Panc1 (cell line): Measurements from ENCODE around the gene CACNA1C. TPM values are rescaled to one million over a fixed set of nuclear protein-coding genes. Genes with fewer than 3 reads are reported as not detected.

Experiments
- ATAC-seq: fragments of 200-7000 bp; cut with Tn5 transposase; 2 replicates; pipeline ENCODE4 v1.9.1; 2020; ENCODE audit warnings: mild to moderate bottlenecking, moderate library complexity
- BruUV-seq: library from RNA; stranded (reverse); fragments of 400-500 nt; replicated peaks from 2 replicates; lab custom pipeline; 2021; lab: Mats Ljungman, UMichigan
- CTCF ChIA-PET: fragments of 300-600 bp; sonication (Branson Sonifier 250); formaldehyde crosslinking; loops from one replicate; lab custom pipeline; 2022; ENCODE audit warnings: antibody characterized with exemption; lab: Charles Lee
- POLR2A ChIA-PET: fragments of 300-600 bp; sonication (Branson Sonifier 250); formaldehyde crosslinking; loops from one replicate; lab custom pipeline; 2022; ENCODE audit warnings: antibody characterized with exemption; lab: Charles Lee
- DNase-seq: peaks from one replicate; pipeline ENCODE4 v3.0.0-alpha.2; 2010; ENCODE audit warnings: low read depth, low spot score
- H3K27ac ChIP-seq: 2 replicates; pipeline ENCODE4 v1.5.1; 2011; ENCODE audit warnings: mild to moderate bottlenecking, low read length, inconsistent platforms
- H3K27me3 ChIP-seq: fragments of 200-500 bp; sonication (Bioruptor generic); 2 replicates; pipeline ENCODE4 v1.6.0; 2014; ENCODE audit warnings: low read length, inconsistent platforms; ENCODE audit not compliant: control insufficient read depth, insufficient read depth
- H3K36me3 ChIP-seq: fragments of 200-500 bp; sonication (Bioruptor generic); 2 replicates; pipeline ENCODE4 v1.5.1; 2014; ENCODE audit warnings: inconsistent platforms, mild to moderate bottlenecking, low read length, moderate library complexity; ENCODE audit not compliant: control insufficient read depth, insufficient read depth
- H3K4me1 ChIP-seq: 2 replicates; pipeline ENCODE4 v1.5.1; 2011; ENCODE audit warnings: inconsistent platforms, mild to moderate bottlenecking, low read length, moderate library complexity; ENCODE audit not compliant: control insufficient read depth, insufficient read depth
- H3K4me3 ChIP-seq, 2 experiments: 2 replicates each; pipeline ENCODE4 v1.5.1; 2011 to 2012; ENCODE audit warnings: low read depth in 2 of 2, low read length in 2 of 2, mild to moderate bottlenecking in 2 of 2, inconsistent platforms in 1 of 2, moderate library complexity in 1 of 2
- H3K9me3 ChIP-seq: fragments of 200-500 bp; sonication (Bioruptor generic); 2 replicates; pipeline ENCODE4 v1.5.1; 2014; ENCODE audit warnings: low read depth, mild to moderate bottlenecking, inconsistent platforms, low read length, moderate library complexity; ENCODE audit not compliant: control insufficient read depth, insufficient read depth
- CTCF ChIP-seq: fragments of 450-650 bp; IDR thresholded peaks from 2 replicates; pipeline ENCODE4 v1.5.1; 2017; ENCODE audit warnings: mild to moderate bottlenecking
- POLR2AphosphoS5 ChIP-seq: IDR thresholded peaks from 2 replicates; pipeline ENCODE4 v1.6.1; 2012; ENCODE audit warnings: mild to moderate bottlenecking, low read depth, low read length, moderate library complexity
- REST ChIP-seq, 2 experiments: IDR thresholded peaks; 2 replicates each; pipeline ENCODE4 v1.6.1; 2011 to 2012; ENCODE audit warnings: low read depth in 2 of 2, control low read depth in 1 of 2, low read length in 1 of 2, mild to moderate bottlenecking in 1 of 2, moderate library complexity in 1 of 2; ENCODE audit not compliant: insufficient read depth in 1 of 2
- SIN3A ChIP-seq: IDR thresholded peaks from 2 replicates; pipeline ENCODE4 v1.6.1; 2012; ENCODE audit warnings: low read depth, mild to moderate bottlenecking, low read length, moderate library complexity, borderline replicate concordance; ENCODE audit not compliant: insufficient read depth
- TCF7L2 ChIP-seq: IDR thresholded peaks from 2 replicates; pipeline ENCODE4 v1.6.1; 2011; ENCODE audit warnings: mild to moderate bottlenecking, low read depth, low read length, inconsistent platforms
- in situ Hi-C: cut with HindIII; loops from 2 replicates; pipeline ENCODE4 v1.10.0; 2016; ENCODE audit warnings: low sequenced_read_pairs, low pct_unique_long_range_greater_than_20kb
- intact Hi-C: fragments of 100-400 bp; cut with micrococcal nuclease; formaldehyde crosslinking; loops from one replicate; pipeline ENCODE4 v1.10.0; 2022; ENCODE audit not compliant: unreplicated experiment
- total RNA-seq: library from RNA; stranded (reverse); gene quantifications from one replicate; pipeline ENCODE4 v1.2.1, GENCODE V29; 2021; ENCODE audit not compliant: unreplicated experiment

CACNA1C gene
- total RNA-seq, 1 experiment from 2014 or later, result 0.03 TPM

- DNase-seq (no peak), ATAC-seq (no peak)
- Histone ChIP-seq H3K27ac (no peak overlapping the region), H3K4me3 (no peak overlapping the region), H3K9me3 (no peaks in the 10 kb centered on the region), H3K36me3 (no peaks in the 10 kb centered on the region), H3K4me1 (no peaks in the 10 kb centered on the region), H3K27me3 (peaks cover 2% of the 10 kb centered on the region; the same call in 1 of the 2 replicates)
- POLR2A ChIA-PET, result no interaction called here
- CTCF ChIA-PET, result no interaction called here
- intact Hi-C loops (no loop called here), in situ Hi-C loops (no loop called here)
- TF ChIP-seq REST (IDR thresholded peaks at IDR 0.05; ENCODE audit: insufficient read depth in 1 of 2, low read depth in 2 of 2, low read length in 1 of 2), result no peak
- no peak for TF ChIP-seq TCF7L2
- TF ChIP-seq POLR2AphosphoS5, result no peak
- TF ChIP-seq SIN3A, result no peak
- no peak for TF ChIP-seq CTCF
- BruUV-seq, result no TSS peak
Measured at GRCh38 chr12:2298556-2299200, 245.9 kb downstream of the CACNA1C start.

- Histone ChIP-seq H3K9me3 (no peaks in the 10 kb centered on the region), H3K36me3 (no peaks in the 10 kb centered on the region), H3K27me3 (peaks cover 2% of the 10 kb centered on the region; the same call in 1 of the 2 replicates), H3K4me3 (no peak overlapping the region), H3K4me1 (no peaks in the 10 kb centered on the region), H3K27ac (no peak overlapping the region)
- ChIA-PET CTCF (no interaction called here), POLR2A (no interaction called here)
- DNase-seq, result no peak
- TF ChIP-seq SIN3A (no peak), POLR2AphosphoS5 (no peak), TCF7L2 (no peak), CTCF (no peak), REST (IDR thresholded peaks at IDR 0.05; ENCODE audit: insufficient read depth in 1 of 2, low read depth in 2 of 2, low read length in 1 of 2) (no peak)
- intact Hi-C loops, result no loop called here
- ATAC-seq, result no peak
- in situ Hi-C loops, result no loop called here
- BruUV-seq, result no TSS peak
Measured at GRCh38 chr12:2299206-2299605, 246.4 kb downstream of the CACNA1C start.
